8988T (cell line): ENCODE measurements around the gene GNB3.
A peak's percentile ranks its signal among the peaks of the same experiment; 100 is the strongest.

Experiments
- DNase-seq: peaks from one replicate; pipeline ENCODE4 v3.0.0; 2011

GNB3 gene

GRCh38 chr12:6839482-6840201 lies 1.1 kb upstream of the GNB3 start:
- DNase-seq, result no peak

GRCh38 chr12:6840330-6840729 lies 395 bp upstream of the GNB3 start:
- no peak for DNase-seq

- no peak for DNase-seq
Measured at GRCh38 chr12:6842075-6842474, 1.4 kb downstream of the GNB3 start.

GRCh38 chr12:6843118-6843902 lies 2.6 kb downstream of the GNB3 start:
- no peak for DNase-seq

GRCh38 chr12:6845395-6845794 lies 4.7 kb downstream of the GNB3 start:
- DNase-seq, result no peak

- no peak for DNase-seq
Measured at GRCh38 chr12:6846316-6846869, 5.7 kb downstream of the GNB3 start.

GRCh38 chr12:6847676-6848075 lies 7.0 kb downstream of the GNB3 start:
- no peak for DNase-seq

GRCh38 chr12:6849427-6849826 lies 8.7 kb downstream of the GNB3 start:
- DNase-seq, result no peak

- no peak for DNase-seq
Measured at GRCh38 chr12:6849976-6850560, 9.3 kb downstream of the GNB3 start.

- DNase-seq, result no peak
Measured at GRCh38 chr12:6850796-6851152, 10.0 kb downstream of the GNB3 start.

GRCh38 chr12:6851153-6851920 lies 10.6 kb downstream of the GNB3 start, which contains the start of gene CDCA3:
CDCA3 (minus strand) TSS chr12:6851286; CDS start chr12:6850952, 334 bp downstream.
- DNase-seq, result peak; percentile 95

GRCh38 chr12:6851921-6852650 lies 11.4 kb downstream of the GNB3 start, which contains the start of gene USP5:
USP5 (plus strand) TSS chr12:6852150; CDS start chr12:6852180, 30 bp downstream.
- peak; percentile 81 for DNase-seq

GRCh38 chr12:6852651-6853354 lies 12.1 kb downstream of the GNB3 start:
- no peak for DNase-seq

- no peak for DNase-seq
Measured at GRCh38 chr12:6853626-6854025, 12.9 kb downstream of the GNB3 start.

- DNase-seq, result no peak
Measured at GRCh38 chr12:6854036-6854435, 13.3 kb downstream of the GNB3 start.

GRCh38 chr12:6855322-6855721 lies 14.6 kb downstream of the GNB3 start:
- DNase-seq, result no peak

GRCh38 chr12:6858799-6859198 lies 18.1 kb downstream of the GNB3 start:
- DNase-seq, result no peak

GRCh38 chr12:6860116-6860515 lies 19.4 kb downstream of the GNB3 start:
- no peak for DNase-seq

GRCh38 chr12:6860942-6861341 lies 20.2 kb downstream of the GNB3 start:
- DNase-seq, result no peak

GRCh38 chr12:6861391-6861790 lies 20.7 kb downstream of the GNB3 start:
- DNase-seq, result no peak

GRCh38 chr12:6863033-6863432 lies 22.3 kb downstream of the GNB3 start:
- no peak for DNase-seq
